ENCODE measurements around the gene RDH12.
"Not testable (repeated sequence)": the region's sequence is repeated elsewhere in the genome, so short reads cannot be mapped to it uniquely, and the experiment has no call there.

Gene RDH12

DNA sequence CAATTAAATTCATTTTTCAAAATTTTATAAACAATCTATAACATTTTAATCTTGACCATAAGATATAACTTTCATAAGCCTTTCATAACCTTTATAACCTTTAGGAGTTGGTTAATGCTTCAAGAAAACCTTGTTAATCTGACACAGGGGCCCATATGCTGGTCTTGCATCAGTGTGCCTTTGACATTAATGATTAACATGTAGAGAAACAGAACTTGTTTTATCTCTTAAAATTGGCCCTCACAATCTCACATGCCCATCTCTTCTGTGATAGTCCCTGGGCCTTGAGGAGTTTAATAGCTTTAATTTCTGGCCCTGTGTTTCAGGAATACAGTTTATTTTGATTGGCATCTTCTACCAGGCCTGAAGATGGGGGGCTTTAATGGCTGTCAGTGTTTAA, 7.7 kb downstream of the RDH12 start:
- not testable (repeated sequence) for DNase-seq

DNA sequence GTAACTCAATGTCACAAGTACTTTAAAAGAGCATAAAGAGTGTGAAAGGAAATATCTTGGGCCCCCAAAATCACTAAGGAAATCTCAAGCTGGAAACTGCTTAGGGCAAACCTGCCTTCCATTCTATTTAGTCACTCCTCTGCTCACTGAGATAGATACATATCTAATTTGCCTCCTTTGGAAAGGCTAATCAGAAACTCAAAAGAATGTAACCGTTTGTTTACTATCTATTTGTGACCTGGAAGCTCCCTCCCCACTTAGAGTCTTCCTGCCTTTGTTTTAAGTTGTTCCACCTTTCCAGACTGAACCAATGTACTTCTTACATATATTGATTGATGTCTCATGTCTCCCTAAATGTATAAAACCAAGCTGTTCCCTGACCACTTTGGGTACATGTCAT, 8.1 kb downstream of the RDH12 start:
- DNase-seq: not testable (repeated sequence)

DNA sequence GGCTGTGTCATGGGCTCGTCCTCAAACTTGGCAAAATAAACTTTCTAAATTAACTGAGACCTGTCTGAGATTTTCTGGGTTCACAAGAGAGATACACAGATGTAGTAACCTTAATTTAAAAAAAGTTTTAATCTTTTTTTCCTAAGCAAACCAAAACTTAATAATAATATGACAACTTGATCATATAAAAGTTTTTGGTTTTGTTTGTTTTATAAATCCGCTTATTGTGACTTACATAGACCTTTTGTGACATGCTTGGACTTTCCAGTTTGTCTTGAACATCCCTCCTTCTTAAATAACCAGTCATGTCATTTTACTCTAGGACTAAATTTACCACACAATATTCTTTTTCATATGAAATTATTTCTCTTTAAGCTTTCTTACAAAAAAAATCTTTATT, 8.5 kb downstream of the RDH12 start:
- no peak for DNase-seq

DNA sequence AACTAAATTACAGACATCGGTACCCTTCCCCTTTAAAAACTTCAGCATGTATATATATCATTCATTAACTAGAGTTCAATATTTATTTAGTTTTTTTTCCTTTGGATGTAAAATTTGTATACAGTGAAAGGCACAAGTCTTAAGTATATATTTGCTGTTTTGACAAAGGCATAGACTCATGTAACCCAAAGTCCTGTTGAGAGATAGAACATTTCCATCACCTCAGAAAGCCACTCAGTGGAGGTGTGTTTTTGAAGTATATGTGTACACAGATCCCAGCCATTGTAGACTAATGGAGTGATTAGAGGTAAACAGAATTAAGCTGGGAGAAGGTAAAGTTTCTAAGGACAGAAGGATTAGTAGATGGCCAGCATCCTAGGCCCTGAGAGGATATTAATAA, 15.4 kb downstream of the RDH12 start:
- no peak for DNase-seq

DNA sequence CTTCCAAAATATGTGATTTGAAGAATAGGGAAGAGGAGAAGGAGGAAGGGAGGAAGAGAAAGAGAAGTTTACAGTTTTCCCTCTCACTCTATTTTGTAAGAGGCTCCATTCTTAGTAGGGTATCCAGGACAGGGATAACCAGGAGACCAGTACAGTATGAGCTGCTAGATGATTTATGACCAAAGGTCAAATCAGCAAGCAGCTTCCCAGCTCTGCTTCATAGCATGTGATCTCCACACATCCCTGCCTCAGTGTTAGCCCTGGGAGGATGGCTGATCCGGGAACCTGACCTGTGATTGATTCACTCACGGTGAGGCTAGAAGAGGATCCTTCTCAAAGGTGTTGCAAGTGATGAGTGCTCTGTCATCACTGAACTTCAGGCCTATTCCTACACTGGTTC, 16.6 kb downstream of the RDH12 start:
- no peak for DNase-seq

DNA sequence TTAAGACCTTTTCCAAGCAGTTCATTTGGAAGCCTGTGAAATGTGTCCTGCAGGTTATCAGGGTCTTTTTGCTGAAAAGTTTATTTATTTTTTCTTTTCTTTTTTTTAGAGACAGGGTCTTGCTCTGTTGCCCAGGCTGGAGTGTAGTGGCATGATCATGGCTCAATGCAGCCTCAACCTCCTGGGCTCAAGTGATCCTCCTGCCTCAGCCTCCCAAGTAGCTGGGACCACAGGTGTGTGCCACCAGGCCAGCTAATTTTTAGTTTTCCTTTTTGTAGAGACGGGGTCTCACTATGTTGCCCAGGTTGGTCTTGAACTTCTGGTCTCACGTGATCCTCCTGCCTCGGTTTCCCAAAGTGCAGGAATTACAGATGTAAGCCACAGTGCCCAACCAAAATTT, 17.7 kb downstream of the RDH12 start:
- DNase-seq: not testable (repeated sequence)

DNA sequence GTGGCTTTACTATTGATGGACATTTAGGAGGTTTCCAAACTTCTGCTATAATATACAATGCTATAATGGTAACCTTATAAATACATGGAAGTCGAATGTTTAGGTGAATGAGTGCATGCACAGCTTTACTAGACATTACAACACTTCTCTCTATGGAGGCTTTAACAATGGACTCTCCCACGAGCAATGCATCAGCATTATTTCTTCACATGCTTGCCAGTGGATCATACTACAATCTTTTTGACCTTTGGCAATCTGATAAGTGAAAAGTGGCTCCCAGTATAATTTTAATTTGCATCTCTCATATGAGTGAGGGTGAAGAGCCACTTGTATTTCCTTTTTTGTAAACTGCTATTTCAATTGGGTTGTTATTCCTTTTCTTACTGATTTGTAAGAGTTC, 18.2 kb downstream of the RDH12 start:
- no peak for DNase-seq

DNA sequence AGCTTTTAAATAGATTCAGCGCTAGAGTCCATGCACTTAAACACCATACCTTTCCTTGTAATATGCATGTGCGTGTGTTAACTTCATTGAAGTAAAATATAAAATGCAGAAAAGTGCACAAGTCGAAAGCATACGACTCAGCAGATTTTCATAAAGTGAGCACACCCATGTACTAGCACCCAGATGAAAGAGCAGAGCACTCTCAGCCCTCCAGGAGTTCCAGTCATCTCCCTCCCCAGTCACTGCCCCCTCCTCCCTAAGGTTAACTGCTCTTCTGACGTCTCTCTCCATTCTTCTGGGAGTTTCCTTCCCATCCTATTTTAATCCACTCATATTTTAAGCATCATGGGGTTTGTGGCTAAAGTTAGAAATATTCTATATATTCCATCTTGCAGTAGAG, 20.2 kb downstream of the RDH12 start:
- DNase-seq: no peak

DNA sequence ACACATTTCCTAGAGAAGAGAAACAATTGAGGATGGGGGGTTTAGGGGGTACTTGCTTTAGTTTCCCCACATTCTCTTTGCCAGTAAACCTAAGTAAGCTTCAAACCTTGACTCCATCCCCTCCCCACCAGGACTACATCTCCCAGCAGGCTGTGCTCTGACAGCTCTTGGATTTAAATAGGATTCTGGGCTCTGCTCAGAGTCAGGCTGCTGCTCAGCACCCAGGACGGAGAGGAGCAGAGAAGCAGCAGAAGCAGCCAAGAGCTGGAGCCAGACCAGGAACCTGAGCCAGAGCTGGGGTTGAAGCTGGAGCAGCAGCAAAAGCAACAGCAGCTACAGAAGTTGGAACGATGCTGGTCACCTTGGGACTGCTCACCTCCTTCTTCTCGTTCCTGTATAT, 20.6 kb downstream of the RDH12 start:
- peak; percentile 50 for DNase-seq

DNA sequence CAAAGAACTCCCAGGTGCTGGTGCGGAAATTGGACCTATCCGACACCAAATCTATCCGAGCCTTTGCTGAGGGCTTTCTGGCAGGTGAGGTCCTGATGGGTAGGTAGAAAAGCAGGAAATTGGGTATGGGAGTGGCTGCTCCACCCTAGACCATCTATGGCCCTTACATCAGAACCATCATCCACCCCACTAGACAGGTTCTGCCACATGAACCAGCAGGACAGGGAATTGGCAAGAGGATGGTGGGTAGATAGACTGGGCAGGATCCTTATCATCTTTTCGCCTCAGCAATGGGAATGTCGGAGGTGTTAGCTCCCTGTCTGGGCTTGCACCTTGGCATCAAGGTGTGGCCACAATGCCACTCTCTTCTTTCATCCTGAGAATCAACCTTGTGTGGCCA, 23.5 kb downstream of the RDH12 start:
- DNase-seq: no peak

DNA sequence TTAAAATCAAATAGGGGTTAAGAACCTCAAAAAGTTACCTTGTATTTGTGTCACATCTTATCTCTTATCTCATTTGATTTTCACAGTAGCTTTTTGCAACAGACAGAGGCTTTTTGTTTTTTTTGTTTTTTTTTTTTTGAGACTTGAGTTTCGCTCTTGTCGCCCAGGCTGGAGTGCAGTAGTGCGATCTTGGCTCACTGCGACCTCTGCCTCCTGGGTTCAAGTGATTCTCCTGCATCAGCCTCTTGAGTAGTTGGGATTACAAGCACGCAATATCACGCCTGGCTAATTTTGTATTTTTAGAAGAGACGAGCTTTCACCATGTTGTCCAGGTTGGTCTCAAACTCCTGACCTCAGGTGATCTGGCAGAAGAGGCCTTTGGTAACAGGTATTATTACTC, 25.7 kb downstream of the RDH12 start:
- DNase-seq: no peak

DNA sequence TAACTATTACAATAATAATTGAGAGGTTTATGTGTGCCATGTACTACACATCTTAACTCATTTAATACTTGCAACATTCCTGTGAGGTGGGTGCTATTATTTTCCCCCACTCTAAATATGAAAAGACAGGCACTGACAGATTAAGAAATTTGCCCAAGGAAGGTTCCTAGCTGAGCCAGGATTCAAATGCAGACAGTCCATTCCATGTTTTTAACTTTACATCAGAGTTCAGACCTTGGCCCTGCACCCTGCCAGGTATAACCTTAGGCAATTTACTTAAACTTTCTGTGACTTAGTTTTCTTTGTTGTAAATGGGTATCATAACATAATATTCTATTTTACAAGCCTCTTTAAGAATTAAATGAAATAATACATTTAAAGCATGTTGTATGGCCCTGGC, 26.6 kb downstream of the RDH12 start:
- DNase-seq: no peak

DNA sequence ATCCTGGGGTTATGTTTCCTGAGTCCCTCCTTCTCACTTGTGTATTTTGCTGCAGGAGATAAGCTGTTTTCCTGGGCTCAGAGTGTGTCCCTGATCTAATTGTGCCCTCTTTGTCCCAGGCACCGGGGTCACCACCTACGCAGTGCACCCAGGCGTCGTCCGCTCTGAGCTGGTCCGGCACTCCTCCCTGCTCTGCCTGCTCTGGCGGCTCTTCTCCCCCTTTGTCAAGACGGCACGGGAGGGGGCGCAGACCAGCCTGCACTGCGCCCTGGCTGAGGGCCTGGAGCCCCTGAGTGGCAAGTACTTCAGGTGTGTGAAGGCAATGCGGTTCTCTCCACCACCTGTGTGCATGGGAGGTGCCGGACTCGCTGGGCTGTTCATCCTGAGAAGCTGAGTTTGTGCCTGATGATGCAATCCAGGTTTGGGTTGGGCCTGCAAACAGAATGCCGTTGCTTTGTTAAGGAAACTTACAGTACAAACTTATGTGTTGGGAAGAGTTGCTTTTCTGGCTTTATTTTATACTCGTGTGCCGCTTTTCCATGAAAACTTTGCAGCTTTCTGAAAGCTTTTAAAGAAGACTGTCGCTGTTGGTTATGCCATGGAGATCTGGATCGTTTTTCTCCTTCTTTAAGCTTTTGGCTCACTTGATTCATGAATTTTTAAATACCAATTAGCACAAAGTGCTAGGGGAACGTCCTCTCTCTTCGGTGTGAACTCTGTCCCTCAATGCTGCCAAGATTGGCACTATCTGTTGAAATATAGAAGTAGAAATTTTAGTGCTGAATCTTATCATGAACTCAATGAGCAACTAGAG, 27.6 kb downstream of the RDH12 start:
- DNase-seq: no peak

DNA sequence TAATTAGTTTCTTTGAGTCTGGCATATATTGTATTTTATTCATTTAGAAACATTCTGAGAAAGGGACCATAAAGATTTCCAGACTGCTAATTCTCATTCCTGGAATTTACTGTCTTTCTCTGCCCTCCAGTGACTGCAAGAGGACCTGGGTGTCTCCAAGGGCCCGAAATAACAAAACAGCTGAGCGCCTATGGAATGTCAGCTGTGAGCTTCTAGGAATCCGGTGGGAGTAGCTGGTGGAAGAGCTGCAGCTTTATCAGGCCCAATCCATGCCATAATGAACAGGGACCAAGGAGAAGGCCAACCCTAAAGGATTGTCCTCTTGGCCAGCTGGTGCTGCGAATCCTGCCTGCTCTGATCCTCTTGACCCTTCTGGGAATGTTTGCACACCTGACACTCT, 31.9 kb downstream of the RDH12 start:
- DNase-seq: no peak

DNA sequence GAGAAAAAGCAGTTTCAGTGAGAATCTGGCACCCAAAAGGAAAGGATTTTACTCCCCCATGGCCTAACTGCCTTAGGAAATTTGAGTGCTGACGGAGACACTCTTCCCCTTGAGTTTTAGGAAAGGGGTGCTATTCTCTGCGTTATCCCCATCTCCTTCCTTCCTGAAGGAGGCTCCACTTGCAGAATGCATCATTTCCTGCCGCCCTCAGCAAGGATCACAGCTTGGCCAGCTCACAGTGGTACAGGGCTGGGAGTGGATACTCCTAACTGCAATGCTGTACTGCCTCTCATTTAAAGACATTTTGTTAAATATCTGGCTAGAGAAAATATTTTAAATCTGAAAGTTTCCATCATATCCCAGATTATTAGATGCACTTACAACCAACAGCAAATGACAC, 33.0 kb downstream of the RDH12 start:
- DNase-seq: no peak

DNA sequence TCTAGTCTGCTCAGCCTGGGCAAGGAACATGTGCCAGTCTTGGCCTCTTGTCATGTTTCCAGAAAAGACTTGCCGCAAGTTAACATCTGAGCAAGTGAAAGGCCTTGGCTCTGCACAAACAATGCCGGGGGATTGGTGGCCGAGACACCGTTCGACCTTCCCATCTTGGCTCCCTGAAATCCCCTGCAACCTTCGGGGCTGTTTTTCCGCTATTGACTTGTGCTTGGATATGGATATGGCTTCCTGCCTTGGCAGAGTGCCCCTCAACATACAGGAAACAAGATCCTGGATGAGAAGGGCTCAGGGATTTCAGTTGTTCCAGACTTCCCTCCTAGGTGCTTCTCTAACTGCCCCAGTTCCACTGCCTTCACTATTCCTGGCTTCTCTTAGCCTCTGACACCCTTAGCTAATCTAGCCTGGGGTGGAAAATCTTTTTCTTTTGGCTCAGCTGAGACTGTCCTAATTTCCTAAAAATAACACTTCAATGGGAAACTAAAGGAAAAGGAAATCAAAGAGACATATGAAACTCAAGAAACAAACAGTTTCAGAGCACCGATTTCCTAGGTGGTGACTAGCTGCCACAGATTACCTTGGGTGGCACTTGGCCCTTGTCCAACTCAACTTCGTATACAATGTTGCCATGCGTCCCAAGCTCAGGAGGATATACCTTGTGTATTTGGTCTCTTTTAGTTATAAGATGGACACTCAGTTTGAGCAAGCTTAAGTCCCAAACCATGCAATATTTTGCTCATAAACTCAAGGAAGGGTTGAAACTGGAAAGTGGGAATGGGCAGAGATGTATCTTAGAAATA, 33.9 kb downstream of the RDH12 start:
- no peak for DNase-seq

DNA sequence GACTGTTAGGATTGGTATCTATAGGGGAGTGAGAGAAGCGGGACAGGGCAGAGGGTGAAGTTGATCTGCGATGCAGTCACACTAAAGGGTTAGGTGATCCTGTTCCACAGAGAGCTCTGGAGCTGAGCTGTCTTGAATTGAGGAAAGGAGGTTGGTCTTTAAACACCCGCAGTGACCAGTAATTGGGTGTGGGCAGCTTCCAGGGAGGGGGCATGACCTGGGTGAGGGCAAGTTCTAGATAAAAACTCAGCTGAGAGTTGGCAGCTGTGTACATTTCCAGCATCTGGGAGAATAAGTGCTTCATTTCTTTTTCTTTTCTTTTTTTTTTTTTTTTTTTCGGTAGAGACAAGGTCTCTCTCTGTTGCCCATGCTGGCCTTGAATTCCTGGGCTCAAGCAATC, 35.1 kb downstream of the RDH12 start:
- no peak for DNase-seq

DNA sequence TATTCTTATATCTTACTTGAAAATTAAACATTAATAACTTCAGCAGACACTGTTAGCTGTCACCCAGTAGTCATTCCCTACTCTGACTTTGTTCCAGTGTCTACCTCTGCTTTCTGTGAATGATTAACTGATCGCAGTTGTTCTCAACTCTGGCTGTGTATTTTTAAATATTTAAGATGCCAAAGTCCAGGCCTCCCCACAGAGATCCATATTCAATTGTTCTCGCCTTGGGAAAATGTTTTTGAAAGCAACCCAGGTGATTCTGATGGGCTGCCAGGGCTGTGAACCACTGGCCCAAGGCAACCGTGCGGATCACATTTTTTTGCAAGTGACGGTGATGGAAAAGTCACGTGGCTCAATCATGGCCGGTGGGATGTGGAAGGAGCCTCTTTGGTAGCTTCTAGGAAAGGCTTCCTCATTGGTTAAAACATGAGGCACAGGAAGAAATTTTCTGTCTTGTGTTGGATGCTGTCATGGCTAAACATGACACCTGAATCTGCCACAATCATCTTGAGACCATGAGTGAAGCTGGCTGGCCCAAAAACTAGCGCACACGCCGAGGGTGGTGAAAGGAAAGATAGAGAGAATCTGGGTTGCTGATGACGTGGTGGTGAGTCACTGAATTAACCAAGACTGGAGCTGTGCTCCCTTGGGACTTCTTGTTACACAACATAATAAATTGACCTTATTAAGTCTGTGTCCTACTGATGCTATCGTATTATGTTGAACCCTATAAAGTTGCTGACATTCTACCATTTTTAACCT, 37.2 kb downstream of the RDH12 start:
- DNase-seq: peak; percentile 6

DNA sequence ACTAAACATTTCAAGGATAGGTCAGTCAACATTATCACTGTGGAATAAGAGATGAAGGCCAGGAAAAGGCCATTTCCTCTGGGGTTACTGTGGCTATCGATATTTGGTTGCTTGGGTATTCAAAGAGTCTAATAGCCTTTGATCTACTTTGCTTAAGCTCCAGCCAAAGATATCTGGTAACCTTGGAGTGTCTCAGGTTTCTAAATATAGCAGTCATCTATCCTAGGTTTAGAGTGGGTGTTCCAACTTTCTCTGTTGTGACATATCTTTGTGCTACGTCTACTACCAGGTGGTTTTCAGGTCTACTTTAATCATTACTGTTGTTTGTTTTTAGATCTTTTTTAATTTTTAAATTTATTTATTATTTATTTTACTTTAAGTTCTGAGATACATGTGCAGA, 42.4 kb downstream of the RDH12 start:
- no peak for DNase-seq

DNA sequence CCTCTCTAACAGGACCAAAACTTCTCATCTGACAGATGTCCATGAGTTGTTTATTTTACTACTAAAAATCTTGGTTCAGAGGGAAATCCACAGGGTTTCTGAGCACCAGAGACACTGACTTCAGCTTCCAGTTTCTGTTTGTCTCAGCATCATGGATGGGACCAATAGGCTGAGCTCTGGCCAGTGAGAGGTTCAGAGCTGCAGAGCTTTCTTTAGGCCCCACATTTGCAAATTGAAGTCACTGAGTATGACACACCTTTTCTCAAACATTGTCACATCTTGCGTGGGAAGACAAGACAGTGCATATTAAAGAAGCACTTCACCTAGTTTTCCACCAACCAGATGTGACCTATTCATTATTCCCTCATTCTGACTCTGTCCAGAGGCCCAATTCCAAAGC, 45.2 kb downstream of the RDH12 start:
- DNase-seq: no peak

DNA sequence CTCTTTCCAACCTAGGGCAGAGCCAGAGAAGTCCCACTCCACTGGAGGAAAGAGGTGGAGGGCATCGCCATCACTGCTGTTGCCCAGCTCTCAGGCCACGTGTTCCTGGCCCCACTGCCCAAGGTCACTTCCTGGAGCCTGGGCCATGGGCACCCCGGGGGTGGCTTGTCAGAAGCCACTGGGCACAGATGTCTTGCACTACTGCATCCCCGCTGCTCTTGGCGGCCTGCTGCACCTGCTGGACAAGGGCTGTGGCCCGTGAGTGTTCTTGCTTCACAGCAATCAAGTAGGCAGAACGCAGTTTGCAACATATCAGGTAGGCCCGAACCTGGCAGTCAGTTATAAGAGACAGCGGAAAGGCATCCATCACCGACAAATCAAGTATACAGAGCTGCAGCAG, 46.6 kb downstream of the RDH12 start:
- no peak for DNase-seq

DNA sequence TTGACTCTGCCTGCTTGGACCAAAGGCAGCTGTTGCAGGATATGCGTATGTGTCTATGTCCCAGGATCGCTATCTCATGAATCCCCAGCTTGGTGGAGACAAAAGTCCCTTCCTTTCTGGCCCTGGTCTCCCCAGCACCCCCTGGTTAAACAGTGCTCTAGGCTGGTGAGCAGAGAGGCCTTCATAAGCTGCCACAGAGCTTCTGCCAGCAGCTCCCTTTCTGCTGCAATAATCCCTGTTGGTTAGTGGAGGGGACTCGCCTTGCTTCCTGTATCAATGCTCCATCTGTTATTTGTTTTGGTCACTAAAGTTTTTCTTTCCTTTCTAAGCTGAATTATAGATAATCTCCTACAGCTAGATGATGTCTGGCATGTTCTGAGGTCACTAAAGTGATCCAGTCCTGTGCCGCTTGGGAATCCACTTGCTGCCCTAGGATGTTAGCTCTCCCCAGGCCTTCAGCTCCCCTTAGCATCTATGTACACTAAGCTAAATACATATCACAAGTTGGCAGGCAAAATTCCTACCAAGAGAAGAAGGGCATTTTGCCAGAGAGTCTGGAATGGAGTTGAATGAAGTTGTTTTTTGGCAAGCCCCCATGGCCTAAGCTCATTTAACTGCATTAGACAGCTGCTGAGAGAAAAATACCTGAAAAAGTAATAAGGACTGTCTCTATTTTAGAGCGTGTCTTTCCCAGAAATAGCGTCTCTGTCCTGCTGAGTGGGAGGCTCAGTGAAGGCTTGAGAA, 47.8 kb downstream of the RDH12 start:
- peak; percentile 88 for DNase-seq

DNA sequence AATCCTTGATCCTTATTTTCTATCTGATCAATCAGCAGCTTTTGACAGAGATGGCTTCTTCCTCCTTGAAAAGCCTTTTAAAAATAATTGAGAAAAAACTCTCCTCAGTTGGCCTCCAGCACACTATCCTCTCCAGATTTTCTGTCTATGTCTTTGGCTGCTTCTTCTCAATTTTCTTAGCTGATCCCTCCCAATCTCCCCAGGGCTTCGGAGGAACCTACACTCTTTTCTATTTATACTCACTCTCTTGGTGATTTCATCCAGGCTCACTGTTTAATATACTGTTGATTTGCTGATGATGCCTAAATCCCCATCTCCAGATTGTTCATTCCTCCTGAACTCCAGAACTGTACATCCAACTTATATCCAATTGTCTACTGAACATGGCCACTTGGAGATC, 54.8 kb downstream of the RDH12 start:
- DNase-seq: no peak

All from NCI-H446 treated with DMSO at 0.1 percent for 48 hours (cell line).